Superior temporal gyrus (tissue), 1 donor: ENCODE results near the gene RGSL1.

Source experiments
- DNase-seq: peaks from one replicate; pipeline ENCODE4 v3.0.0-alpha.2; 2016; ENCODE audit errors: extremely low spot score

Gene RGSL1

DNA sequence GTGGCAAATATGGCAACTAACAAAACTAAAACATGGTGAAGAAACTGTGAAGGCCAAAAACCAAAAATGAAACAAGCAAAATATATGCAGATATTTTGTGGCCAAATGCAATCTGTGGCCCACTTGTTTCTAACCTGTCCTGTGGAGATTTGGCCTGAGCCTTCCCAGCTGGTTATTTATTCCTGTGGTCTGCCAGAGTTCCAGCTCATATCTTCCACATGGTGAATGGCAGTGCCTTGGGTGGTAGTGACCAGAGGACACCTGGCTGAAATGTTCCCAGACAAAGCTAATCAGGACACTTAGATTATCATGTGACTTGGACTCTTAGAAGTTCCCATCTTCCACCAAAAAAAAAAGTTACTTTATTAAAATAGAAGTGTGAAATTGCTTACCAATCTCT, 99.4 kb downstream of the RGSL1 start:
- no peak for DNase-seq

DNA sequence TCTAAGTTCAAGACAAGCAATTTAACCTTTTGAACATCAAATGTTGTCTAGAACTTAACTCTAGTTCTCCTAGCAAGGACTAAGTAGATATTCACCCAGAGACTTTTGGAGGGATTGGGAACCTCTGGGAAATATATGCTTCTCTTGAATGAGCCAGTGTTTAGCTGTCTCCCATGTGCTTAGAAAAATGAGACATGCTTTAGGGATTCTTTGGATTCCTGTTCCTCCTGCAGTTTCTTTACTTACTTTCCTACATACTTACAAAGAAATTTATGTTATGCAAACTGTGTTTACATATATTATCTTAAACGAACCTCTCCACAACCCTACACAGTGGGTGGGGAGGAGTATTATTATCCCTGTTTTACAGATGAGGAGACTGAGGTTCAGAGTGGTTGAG, 99.9 kb downstream of the RGSL1 start:
- DNase-seq = no peak

DNA sequence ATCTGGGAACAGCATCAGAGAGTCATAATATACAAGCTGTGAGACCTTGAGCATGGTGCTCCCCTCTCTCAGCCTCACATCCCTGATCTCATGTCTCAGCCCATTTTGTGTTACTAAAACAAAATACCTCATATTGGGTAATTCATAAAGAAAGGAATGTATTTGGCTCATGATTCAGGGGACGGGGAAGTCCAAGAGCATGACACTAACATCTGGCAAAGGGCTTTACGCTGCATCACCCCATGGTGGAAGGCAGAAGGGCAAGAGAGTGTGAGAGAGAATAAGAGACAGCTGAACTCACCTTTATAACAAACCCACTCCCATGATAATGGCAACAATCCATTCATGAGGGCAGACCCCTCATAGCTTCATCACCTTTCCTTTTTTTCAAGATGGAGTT, 102.6 kb downstream of the RGSL1 start:
- DNase-seq = no peak

DNA sequence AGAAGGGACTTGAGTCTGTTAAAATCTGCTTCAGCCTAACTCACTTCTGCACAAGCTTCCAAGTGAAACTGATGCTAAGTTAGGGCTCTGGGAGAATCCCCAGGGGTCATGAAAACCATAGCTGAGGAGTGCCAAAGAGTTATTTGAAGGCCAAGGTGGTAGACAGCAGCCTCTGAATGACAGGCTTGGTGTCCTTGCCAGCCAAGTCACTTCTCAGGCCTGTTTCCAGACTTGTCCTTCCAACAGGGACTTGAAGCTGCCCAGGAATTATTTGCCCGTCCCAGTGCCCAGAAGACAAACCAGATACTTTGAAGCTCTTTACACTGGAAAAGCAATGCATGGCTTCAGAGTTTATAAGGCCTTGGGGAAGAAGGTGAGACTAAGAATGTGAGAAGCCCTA, 105.5 kb downstream of the RGSL1 start:
- no peak for DNase-seq

DNA sequence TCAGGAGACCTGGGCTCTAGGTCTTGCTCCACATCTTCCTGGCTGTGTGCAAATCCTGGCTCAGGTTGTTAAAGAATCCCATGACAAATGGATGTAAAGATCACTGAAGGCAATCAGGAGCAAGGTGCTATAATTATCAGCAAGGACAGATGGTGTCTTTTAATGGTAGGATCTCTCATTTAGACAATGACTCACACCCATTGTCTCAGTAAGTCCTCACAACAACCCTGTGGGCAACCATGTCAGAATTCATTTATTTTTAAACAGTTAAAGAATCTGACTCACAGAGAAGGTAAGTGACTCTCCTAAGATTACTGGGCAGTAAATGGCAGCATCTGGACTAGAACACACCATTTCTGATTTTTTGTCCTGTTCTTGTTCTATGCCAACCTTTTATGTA, 106.3 kb downstream of the RGSL1 start:
- DNase-seq = no peak

DNA sequence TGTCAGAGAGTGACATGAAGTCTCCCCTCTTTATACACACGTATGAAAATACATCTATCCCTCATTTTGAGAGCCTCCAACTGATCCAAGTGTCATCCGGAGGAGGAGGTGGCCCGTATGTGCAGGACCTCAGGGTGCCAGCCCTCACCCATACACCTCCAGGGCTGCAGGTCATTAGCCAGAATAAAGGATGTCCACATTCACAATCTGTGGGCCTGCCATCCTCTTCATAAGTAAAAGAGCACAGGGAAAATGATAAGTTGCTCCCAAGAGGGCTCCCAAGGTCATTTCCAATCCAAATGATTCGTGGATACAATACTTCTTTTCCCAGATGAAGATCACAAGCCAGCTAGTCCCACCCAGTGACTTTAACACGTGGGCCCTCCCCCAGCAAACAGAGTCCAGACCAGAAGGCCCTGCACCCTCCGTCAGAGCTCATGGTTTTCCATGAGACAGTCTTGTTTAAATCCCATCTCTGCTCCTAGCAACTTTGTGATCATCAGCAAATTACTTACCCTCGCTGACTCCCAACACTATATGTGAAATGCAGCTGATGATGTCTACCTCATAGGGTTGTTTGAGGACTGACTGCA, 110.5 kb downstream of the RGSL1 start:
- no peak for DNase-seq

DNA sequence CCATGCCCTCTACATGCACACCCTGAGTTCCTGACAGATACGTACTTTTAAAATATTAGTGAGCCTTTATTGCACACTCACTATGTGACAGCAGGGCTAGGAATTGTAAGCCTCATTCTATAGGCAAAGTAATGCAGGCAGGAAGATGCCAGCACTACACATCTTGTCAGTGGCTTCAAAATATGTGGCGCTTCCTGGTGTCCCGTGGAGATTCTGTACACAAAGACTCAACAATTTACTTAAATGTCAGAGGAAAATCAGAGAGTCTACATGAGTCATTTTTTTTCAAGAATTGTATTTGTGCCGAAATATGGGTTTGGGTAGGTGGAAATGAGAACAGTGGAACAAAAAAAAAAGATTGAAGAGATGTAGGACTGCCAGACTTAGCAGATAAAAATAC, 111.5 kb downstream of the RGSL1 start:
- no peak for DNase-seq

DNA sequence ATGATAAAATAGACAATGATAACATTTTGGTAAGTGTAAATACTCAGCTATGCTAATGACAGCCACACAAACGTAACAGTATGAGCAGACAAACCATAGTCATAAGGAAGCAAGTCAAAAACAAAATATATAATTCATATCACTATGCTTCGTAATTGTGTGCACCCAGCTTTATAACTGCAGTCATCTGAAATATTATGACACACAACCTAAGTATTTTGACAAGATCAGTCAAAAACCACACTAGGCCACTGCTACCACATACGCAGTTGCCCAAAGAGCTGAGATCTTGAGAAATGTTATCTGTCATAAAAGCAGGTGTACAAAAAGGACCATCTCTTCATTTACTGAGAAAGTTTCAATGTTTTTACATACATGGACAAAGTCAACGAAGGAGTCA, 113.1 kb downstream of the RGSL1 start:
- DNase-seq = no peak

DNA sequence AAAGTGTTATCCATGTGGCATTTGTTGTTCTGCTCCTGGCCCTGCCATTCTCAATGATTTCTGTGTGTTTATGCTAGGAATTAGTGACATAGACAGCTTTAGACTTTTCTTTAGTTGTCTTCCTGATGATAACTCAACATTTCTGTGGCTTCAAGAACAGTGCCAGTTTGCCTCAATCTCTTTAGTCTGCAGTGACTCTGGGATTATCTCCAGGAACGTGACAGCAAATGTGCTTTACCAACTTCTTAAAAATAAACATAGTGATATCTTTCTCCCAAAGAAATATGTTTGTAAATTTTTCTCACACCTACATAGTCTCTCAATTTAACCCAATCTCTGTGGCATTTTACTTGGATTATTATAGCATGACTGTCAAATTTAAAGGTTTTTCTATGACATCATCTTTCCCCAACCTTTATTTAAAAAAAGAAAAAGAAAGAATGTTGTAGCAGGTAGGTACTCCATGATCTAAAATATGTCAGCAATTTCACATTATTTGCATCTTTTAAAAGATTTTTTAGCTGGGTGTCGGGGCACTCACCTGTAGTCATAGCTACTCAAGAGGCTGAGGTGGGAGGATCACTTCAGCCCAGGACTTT, 114.6 kb downstream of the RGSL1 start:
- DNase-seq = no peak

DNA sequence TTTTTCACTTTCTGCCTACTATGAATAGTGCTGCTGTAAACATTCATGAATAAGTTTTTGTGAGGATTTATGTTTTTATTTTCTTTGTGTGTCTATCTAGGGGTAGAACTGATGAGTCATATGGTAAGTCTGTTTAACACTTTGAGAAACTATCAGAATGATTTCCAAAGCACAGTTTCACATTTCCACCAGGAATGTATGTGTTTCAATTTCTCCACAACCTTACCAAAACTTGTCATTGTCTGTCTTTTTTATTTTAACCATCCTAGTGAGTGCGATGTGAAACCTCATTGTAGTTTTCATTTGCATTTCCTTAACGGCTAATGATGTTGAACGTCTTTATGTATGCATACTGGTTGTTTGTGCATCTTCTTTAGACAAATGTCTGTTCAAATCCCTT, 115.6 kb downstream of the RGSL1 start:
- no peak for DNase-seq

DNA sequence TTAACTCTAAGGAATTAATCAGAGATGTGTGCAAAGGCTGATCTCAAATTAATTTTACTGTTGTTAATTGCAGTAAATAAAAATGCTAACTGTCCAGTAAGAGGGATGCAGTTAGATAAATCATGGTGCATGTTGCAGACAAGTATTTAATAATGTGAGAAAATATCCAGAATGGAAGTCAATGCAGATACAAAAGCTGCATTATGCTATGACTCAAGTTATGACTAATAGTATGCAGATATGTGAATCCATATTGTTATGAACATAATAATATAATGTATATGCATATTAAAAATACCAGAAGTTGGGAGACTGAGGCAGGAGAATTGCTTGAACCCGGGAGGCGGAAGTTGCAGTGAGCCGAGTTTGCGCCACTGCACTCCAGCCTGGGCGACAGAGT, 117.7 kb downstream of the RGSL1 start:
- no peak for DNase-seq

DNA sequence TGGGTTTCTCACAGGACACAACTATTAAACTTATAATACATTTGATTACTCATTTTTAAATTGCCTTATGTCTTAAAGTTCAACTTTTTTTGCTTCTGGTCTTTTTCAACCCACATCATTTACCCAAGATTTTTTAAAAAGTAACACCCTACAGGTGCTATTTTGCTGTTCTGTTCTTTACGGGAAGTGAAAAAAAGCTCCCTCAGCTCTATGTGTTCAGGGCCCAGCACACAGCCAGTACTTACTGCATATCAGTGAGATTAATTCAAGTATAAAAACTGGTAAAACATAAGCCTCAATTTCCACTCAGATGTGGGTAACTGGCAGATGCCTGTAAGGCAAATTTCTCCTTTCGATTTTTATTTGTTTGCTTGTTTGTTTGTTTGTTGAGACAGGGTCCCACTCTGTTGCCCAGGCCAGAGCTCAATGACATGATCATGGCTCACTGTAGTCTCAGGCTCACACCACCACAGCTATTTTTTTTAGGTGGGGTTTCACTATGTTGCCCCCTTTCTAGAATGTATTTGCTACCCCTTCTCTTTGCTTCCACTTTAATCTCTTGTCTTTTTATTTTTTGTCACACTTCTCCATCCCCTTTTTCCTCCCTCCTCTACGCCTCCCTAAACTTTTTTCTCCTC, 118.8 kb downstream of the RGSL1 start:
- DNase-seq = no peak

DNA sequence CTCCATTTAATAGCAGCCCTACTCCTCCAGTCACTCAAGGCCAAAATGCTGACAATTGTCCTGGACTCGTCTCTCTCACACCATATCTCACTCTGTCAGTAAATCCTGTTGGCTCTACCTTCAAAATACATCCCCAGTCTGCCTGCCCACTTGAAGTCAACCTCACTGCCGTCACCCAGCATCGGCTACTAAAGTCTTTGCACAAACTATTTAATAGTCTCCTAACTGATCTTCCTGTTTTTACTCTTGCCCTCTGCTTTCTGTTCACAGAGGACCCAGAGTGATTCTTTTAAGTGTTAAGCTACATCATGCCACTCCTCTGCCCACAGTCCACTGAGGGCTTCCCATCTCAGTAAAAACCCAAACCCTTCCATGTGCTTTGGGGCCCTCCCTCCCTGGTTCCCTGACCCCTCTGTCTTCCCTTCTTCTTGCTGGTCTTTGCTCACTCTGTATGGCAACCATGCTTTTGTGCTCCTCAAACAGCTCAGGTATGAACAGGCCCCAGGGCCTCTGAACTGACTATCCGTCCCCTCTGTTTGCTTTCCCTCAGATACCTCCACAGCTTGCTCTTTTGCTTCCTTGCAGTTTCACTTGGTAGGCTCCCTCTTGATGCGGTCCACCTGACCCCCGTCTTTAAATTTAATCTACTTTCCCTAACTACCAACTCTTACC, 120.1 kb downstream of the RGSL1 start:
- no peak for DNase-seq

DNA sequence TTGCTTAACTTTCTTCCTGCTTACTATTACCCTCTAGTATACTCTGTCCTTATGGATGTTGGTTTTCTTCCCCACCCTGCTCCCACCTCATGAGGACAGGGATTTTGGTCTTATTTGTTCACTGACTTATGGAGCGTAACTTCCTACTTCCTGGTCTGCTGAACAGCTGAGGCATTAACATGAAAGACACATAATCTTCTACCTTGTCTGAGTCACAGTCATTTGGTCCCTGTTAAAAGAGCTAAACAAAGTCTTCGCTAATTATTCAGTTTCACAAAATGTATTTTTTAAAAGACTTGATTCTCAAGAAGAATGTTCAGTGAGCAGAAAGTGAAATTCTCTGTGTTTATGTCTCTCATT, 120.6 kb downstream of the RGSL1 start:
- no peak for DNase-seq

DNA sequence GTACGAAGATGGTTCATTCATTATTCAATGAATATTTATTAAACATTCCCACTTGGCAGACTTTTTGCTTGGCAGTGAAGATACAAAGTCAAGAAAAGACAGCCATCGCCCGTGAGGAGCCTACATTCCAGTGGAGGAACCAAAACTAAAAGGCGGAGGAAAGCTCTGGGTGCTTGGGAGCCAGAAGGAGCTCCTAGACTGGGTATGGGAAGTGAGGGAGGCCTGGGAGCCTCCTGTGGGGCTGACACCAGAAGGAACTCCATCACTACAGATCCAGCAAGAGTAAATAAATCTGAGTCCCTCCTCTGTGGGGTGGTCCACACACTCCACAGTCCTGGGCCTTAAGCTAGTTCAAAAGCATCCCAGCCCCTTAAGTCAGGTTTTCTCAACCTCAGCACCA, 124.2 kb downstream of the RGSL1 start:
- DNase-seq = no peak

DNA sequence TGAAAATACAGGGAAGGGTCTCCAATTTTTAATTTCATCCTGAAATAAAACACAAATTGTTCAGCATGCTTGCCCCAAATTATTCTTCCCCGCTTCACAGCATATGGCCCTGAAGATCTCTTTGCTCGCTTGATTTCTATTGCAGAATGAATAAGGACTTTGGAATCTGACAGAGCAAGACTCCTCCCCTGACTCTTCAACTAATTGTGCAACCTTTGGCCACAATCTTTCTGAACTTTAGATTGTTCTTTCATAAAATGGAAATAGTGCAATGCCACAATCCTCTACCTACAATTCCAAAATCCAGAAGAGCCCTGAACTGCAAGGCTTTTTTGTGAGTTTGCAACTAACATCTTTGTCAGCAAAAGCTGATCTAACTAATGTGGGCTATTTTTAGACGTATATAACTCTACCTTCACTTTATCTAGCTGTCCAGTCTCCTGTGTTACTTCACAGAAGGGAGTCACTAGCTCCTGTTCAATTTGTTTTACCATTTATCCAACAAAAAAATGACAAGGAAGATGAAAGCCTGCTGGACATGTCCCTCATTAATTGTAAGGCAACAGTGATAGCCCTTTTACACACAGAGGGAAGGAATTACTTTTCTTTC, 125.7 kb downstream of the RGSL1 start:
- no peak for DNase-seq

DNA sequence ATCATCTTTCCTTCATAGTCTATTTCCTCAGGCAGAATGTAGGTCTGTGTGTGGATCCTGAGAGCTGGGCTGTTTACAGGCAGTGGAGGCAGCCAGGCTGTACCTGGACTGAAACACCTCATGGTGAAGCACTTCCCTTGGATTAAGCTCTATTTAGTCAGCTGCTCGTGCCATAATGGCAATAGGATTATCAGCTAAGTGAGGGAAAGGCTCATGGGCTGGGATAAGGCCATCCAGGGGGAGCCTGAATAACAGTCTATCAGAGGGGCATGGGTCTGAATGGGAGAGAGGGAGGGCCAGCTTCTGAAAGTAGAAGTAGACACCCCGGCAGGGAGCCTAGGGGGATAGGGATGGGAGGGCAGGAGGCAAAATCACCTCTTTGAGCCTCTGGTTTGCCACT, 130.8 kb downstream of the RGSL1 start:
- DNase-seq = no peak

DNA sequence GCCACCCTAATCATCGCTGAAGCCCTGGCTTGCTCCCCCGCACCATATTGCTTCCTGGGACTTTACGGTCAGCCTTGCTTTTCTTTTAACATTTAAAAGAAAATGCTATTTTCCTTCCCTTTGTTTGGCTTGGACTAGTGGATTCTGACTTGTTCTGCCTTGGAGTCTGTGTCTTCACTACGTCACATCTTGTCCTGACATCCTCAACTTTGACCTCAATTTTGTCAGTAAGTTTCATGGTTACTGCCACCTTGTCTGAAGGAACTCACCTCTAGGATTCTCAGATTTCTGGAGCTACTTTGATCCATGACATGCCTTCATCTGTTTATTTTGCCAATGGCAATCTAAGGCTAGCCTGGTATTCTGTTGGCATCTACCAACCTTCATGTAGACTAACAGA, 134.8 kb downstream of the RGSL1 start:
- DNase-seq = no peak

DNA sequence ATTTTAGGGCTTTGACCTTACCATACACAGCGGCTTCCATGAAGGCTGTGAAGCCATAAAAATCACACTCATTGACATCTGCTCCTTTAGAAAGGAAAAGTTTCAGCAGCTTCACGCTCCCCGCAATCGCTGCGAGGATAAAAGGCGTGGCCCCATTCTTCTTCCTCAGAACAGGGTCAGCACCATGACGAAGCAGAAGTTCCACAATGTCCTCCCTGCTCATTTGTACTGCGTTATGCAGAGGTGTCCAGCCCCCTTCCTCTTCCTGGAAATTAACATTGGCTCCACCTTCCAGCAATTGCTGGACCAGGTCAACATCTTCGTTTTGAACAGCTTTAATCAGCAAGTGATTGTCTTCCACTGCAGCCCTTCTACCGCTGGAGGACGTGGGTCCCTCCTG, 136.4 kb downstream of the RGSL1 start:
- DNase-seq = no peak

DNA sequence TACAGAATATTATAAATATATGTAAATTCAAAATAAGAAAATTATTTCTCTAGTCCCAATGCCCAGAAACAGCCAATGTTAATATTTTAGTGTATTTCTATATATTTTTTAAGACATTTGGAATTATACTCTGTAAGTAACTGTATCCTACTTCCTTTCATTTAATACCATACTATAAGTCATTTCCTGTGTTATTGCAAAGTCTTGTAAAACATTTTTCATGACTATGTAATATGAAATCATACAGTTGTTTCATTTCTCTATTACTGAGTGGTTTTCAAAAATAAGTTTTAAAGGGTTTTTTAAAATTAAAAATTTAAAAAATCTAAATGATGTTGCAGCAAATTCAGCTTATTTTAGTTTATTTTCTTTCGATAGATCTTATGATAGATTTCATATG, 137.1 kb downstream of the RGSL1 start:
- no peak for DNase-seq

DNA sequence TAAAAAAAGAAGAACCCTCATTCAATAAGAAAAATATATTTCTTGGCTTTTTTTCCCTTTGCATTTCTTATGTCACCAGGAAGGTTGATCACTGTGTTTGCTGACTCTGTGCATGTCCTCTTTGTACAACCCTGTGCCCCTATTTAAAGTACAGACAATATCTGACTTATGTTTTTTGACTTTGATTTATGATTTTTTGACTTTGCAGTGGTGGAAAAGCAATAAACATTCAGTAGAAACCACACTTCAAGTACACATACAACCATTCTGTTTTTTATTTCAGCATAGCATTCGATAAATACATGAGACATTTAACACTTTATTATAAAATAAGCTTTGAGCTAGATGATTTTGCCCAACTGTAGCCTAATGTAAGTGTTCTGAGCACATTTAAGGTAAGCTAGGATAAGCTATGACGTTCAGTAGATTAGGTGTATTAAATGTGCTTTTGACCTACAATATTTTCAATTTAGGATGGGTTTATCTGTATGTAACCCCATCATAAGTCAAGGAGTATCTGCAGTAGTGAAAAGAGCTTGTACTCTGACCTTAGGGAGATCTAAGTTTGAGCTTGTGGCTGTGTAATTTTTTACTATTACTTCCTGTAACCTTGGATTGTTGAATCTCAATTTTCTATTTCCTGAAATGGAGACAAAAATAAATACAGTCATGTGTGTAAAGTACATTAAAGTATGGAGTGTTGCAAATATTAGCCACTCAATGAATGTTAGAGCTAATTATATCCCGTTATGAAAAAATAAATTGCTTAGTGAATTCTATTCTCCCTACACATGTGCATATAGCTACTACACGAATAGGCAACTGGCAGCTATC, 137.9 kb downstream of the RGSL1 start:
- DNase-seq = no peak
